OCI-LY3 (cell line): ENCODE data around the gene DCLK3.
A peak's percentile ranks its signal among the peaks of the same experiment; 100 is the strongest.

Source experiments
- H2AFZ ChIP-seq: fragments of 200-600, 300-600 bp; shearing (Covaris generic); 2 replicates; pipeline ENCODE4 v1.6.0; 2014; ENCODE audit warnings: antibody characterized with exemption, low read depth, low read length
- H3K27ac ChIP-seq: fragments of 200-600, 300-600 bp; sonication (generic); 2 replicates; pipeline ENCODE4 v1.5.1; 2014; ENCODE audit warnings: mild to moderate bottlenecking, low read length, moderate library complexity, mixed read lengths
- H3K27me3 ChIP-seq: fragments of 200-600, 300-600 bp; sonication (generic); 2 replicates; pipeline ENCODE4 v1.6.1; 2014; ENCODE audit warnings: low read depth, low read length, mixed read lengths
- H3K36me3 ChIP-seq: fragments of 200-600, 300-600 bp; sonication (generic); replicated peaks from 2 replicates; pipeline ENCODE3; 2014; ENCODE audit warnings: low read depth, low read length, mixed read lengths
- H3K4me1 ChIP-seq: fragments of 300-600, 200-600 bp; sonication (generic); 2 replicates; pipeline ENCODE4 v1.6.1; 2014; ENCODE audit warnings: low read length, mixed read lengths
- H3K4me2 ChIP-seq: fragments of 200-600, 300-600 bp; sonication (generic); 2 replicates; pipeline ENCODE4 v1.6.1; 2014; ENCODE audit warnings: low read length, mixed read lengths
- H3K4me3 ChIP-seq: fragments of 300-600, 200-600 bp; sonication (generic); 2 replicates; pipeline ENCODE4 v1.5.1; 2014; ENCODE audit warnings: antibody characterized with exemption, mild to moderate bottlenecking, low read length, moderate library complexity
- H3K79me2 ChIP-seq: fragments of 300-600, 200-600 bp; shearing (Covaris generic); 2 replicates; pipeline ENCODE4 v1.6.1; 2014; ENCODE audit warnings: mild to moderate bottlenecking, low read length, mixed read lengths
- H3K9ac ChIP-seq: fragments of 300-600, 200-600 bp; shearing (Covaris generic); 2 replicates; pipeline ENCODE4 v1.6.0; 2014; ENCODE audit warnings: mild to moderate bottlenecking, low read length, moderate library complexity
- H3K9me3 ChIP-seq: fragments of 200-600, 300-600 bp; shearing (Covaris generic); 2 replicates; pipeline ENCODE4 v1.6.1; 2014; ENCODE audit warnings: low read length, mixed read lengths; ENCODE audit not compliant: insufficient read depth
- H4K20me1 ChIP-seq: fragments of 200-600, 300-600 bp; sonication (generic); 2 replicates; pipeline ENCODE4 v1.6.1; 2016; ENCODE audit warnings: low read length, mixed read lengths; ENCODE audit not compliant: insufficient read depth
- EZH2phosphoT487 ChIP-seq: fragments of 200-600 bp; shearing (Covaris generic); IDR thresholded peaks from 2 replicates; pipeline ENCODE4 v1.6.1; 2018; ENCODE audit warnings: antibody characterized with exemption, mixed run types, low read depth
- TF ChIP-seq, protein P1 (sequence below): fragments of 200-600, 300-600 bp; sonication (generic); IDR thresholded peaks from 2 replicates; pipeline ENCODE4 v1.5.1; 2014; ENCODE audit warnings: antibody characterized with exemption, low read length, low read depth

Gene DCLK3

DNA sequence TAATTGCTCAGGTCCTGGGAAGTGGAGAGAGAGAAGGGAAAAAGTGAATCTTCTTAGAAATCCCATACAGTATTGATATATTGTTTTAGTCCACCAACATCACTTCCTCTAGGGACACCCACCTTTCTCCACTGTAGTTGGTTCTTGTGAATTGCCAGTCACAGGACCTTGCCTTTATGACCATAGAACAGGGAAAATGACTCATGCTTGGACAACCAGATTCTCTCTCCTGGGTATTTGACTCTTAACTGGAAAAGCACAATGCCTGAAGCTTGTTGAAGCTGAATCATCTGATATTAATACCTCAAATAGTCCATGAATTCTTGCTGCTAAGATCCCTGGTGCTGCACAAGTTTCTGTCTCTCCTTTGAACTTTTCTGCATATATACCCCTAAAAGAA is 32.5 kb upstream of the DCLK3 start:
- H3K27me3 ChIP-seq: 0 out of 2 replicates have a peak, but pooled peaks cover 2% of the 10 kb centered on the region

DNA sequence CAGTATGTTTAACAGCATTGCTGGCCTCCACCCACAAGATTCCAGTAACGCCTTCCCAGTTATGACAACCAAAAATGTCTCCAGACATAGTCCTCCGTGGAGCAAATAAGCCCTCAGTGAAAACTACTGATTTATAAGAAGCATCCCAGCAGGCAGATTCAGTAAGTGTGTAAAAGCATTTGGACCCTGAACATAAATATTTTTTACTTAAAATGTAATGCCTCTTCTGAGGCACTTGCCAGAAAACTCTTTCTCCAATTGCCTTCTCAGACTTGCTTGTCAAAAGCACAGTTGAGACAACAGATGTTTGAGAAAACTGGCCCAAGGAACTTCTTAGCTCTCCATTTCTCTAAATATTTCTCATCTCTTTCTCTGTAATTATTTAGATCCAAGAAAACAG is 31.8 kb upstream of the DCLK3 start:
- H3K9ac ChIP-seq: no peak overlapping the region
- no peaks in the 10 kb centered on the region for H4K20me1 ChIP-seq
- TF ChIP-seq EZH2phosphoT487: no peak
- TF ChIP-seq, protein P1, sequence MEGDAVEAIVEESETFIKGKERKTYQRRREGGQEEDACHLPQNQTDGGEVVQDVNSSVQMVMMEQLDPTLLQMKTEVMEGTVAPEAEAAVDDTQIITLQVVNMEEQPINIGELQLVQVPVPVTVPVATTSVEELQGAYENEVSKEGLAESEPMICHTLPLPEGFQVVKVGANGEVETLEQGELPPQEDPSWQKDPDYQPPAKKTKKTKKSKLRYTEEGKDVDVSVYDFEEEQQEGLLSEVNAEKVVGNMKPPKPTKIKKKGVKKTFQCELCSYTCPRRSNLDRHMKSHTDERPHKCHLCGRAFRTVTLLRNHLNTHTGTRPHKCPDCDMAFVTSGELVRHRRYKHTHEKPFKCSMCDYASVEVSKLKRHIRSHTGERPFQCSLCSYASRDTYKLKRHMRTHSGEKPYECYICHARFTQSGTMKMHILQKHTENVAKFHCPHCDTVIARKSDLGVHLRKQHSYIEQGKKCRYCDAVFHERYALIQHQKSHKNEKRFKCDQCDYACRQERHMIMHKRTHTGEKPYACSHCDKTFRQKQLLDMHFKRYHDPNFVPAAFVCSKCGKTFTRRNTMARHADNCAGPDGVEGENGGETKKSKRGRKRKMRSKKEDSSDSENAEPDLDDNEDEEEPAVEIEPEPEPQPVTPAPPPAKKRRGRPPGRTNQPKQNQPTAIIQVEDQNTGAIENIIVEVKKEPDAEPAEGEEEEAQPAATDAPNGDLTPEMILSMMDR: no peak
- no peak overlapping the region for H2AFZ ChIP-seq
- no peaks in the 10 kb centered on the region for H3K36me3 ChIP-seq
- no peak overlapping the region for H3K27ac ChIP-seq
- no peak overlapping the region for H3K4me2 ChIP-seq
- H3K27me3 ChIP-seq: peaks cover 7% of the 10 kb centered on the region; the same call in 1 of the 2 replicates
- H3K4me3 ChIP-seq: no peak overlapping the region
- H3K79me2 ChIP-seq: no peaks in the 10 kb centered on the region
- no peaks in the 10 kb centered on the region for H3K4me1 ChIP-seq
- H3K9me3 ChIP-seq: no peaks in the 10 kb centered on the region

More for the DNA sequence above, 32.5 kb upstream of the DCLK3 start:
- Histone ChIP-seq H3K4me1 (no peaks in the 10 kb centered on the region), H3K79me2 (no peaks in the 10 kb centered on the region), H3K27ac (no peak overlapping the region), H3K36me3 (no peaks in the 10 kb centered on the region), H2AFZ (no peak overlapping the region), H3K4me2 (no peak overlapping the region), H3K9ac (no peak overlapping the region), H3K4me3 (no peak overlapping the region), H3K9me3 (no peaks in the 10 kb centered on the region), H4K20me1 (no peaks in the 10 kb centered on the region)
- TF ChIP-seq, protein P1: no peak
- TF ChIP-seq EZH2phosphoT487: no peak

DNA sequence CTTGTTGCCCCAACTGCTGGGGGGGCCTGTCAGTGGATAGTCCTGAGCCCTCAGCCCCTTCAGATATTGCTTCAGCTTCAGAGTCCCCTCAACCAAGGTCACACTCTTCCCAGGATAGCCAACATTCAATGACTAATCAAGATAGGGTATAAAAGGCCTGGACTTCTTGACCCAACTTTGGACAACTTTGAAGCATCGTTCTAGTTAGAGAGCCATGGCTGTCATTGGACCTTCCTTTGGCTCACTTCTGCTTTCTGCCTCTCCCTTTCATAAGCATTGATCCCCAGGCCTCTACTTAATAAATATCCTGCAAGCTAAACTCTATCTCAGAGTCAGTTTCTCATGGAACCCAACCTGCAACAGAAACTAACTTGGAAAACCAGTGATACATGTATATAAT is 31.3 kb upstream of the DCLK3 start:
- Histone ChIP-seq H3K9me3 (no peaks in the 10 kb centered on the region), H3K79me2 (no peaks in the 10 kb centered on the region), H3K4me3 (no peak overlapping the region), H3K27ac (no peak overlapping the region), H2AFZ (no peak overlapping the region), H3K36me3 (no peaks in the 10 kb centered on the region), H3K9ac (no peak overlapping the region), H4K20me1 (no peaks in the 10 kb centered on the region), H3K4me1 (no peaks in the 10 kb centered on the region), H3K27me3 (peaks cover 7% of the 10 kb centered on the region; the same call in 1 of the 2 replicates), H3K4me2 (no peak overlapping the region)
- TF ChIP-seq, protein P1: no peak
- TF ChIP-seq EZH2phosphoT487: no peak

DNA sequence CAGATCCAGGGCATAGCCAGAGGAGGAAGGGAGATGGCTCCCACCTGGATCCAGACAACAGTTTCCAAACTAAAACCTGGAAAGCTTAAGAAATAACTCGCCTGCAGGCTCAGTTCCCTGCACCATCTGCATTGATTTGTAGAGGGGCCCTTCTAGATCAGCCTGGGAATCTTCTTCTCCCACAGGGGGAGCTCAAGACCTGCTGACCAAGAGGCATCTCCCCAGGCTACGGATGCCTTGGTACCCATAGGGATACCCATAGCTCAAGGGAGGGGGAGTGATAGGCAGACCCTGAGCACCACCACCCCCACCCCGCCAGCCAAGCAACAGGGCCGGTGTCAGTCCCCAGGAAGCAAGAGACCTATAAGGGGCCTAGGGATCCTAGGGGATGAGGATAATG is 28.0 kb upstream of the DCLK3 start:
- Histone ChIP-seq H4K20me1 (no peaks in the 10 kb centered on the region), H3K9ac (no peak overlapping the region), H3K4me1 (peaks cover 5% of the 10 kb centered on the region), H3K27me3 (peaks cover 12% of the 10 kb centered on the region; the same call in 1 of the 2 replicates), H3K36me3 (no peaks in the 10 kb centered on the region), H3K27ac (no peak overlapping the region), H2AFZ (no peak overlapping the region), H3K4me2 (no peak overlapping the region), H3K4me3 (no peak overlapping the region), H3K9me3 (no peaks in the 10 kb centered on the region), H3K79me2 (no peaks in the 10 kb centered on the region)
- TF ChIP-seq, protein P1: peak; percentile 58
- TF ChIP-seq EZH2phosphoT487: no peak
